GM20431 (cell line): ENCODE measurements around the gene CDK14.

ENCODE experiments used
- in situ Hi-C: fragments of 300-500 bp; cut with MseI, MboI; formaldehyde crosslinking; loops from one replicate; pipeline ENCODE4 v1.15.0; 2020; ENCODE audit warnings: low sequenced_read_pairs; ENCODE audit not compliant: unreplicated experiment

CDK14 gene

DNA sequence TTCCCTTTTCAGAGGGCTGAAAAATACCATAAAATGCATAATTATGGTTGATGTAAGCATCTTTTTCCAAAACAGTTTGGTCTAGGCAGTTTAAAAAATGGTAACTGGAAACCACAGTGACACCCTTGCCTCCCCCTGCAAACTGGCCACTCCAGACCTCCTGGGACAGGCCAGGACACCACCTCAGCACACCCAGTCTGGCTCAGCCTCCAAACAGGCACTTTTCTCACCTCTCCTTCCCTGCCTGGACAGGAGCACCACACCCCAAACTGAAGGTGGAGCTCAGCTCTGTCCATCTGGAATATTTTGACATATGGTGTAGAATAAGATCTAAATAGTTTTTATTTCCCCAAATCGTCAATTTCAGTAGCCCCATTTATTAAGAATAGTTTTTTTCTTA, 78.5 kb downstream of the CDK14 start:
- in situ Hi-C loops: no loop called here

DNA sequence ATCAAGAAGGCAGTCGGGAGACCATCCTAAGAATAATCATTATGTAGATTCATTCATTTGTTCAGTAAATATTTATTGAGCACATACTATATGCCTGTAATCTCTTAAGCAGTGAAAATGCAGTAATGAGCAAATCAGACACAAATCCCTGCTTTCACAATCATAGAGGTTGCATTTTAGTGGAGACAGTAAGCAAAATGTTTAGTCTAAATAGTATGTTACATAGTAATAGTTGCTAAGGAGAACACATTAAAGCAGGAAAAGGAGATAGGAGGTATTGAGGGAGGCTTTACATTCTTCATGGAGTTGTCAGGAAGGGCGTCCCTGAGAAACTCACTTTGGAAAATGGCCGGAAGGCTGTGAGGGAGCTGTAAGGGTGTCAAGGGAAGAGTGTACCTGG, 79.9 kb downstream of the CDK14 start:
- in situ Hi-C loops: no loop called here

DNA sequence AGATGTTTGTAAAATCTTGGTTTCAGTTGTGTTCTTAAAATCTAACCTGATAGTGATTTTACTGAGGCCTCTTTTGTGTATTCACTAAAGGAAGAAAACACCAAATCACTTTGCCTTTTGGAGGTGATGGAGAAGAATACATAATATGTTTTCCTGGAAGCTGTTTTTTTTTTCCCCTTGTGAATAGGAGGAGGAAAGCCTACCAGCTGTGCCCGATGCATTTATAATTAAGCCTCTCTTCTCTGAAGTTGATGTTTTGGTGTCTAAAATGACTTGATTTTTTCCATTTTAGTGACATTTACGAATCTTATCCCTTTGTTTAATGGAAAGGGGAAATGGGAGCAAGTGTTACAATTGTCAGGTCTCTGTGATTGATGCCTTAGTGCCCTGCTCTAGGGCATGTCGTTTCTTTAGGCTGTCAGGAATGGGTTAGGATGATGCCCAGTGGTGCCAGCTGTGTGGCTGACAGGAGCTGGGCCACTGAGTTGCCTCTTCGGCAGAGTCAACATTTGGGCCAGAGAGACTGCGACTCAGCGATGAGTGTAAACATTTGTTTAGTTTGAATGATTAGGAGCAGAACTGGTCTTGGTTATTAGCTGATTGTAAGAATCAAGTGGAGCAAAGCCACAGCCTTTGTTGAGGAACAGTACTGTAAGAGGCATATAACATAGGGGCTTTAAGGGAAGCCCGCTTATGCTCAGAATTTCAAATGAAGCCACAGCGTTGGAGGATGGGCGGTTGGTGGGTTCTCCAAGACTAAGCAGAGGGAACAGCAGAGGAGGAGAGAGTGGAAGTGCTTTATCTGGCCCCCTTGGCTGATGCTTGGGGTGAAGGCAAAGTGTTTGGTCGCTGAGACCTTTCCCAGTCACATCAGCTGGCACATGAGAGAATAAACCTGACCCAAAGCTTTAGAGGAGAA, 81.6 kb downstream of the CDK14 start:
- in situ Hi-C loops: no loop called here

DNA sequence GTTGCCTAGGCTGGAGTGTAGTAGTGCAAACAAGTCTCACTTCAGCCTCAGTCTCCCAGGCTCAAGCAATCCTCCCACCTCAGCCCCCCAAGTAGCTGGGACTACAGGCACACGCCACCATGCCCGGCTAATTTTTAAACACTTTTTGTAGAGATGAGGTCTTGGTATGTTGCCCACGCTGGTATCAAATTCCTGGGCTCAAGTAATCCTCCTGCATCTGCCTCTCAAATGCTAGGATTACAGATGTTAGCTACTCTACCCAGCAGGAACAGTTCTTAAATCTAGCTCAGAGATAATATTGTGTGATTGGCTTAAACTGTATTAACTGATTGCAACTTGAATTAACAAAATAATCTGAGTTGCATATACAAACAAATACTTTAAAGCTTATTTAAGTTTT, 82.9 kb downstream of the CDK14 start:
- in situ Hi-C loops: no loop called here

DNA sequence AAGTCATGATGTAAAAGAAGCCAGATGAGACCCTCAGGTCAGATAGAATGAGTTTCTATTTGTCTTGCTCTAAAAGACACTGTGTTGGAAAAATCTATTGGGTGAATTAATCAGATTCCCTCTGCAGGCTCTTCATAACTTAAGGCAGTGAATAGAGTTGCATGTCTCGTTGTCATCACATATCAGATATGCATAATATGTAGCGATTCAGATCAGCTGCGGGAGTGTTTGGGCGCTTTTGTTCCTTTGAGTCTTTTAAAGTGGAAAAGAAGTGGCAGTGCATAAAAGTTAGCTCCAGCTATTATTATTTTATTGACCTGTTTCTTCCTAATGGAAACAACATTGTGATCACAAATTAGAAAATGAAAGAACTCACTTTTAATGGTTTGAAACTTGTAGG, 84.4 kb downstream of the CDK14 start:
- in situ Hi-C loops: no loop called here

DNA sequence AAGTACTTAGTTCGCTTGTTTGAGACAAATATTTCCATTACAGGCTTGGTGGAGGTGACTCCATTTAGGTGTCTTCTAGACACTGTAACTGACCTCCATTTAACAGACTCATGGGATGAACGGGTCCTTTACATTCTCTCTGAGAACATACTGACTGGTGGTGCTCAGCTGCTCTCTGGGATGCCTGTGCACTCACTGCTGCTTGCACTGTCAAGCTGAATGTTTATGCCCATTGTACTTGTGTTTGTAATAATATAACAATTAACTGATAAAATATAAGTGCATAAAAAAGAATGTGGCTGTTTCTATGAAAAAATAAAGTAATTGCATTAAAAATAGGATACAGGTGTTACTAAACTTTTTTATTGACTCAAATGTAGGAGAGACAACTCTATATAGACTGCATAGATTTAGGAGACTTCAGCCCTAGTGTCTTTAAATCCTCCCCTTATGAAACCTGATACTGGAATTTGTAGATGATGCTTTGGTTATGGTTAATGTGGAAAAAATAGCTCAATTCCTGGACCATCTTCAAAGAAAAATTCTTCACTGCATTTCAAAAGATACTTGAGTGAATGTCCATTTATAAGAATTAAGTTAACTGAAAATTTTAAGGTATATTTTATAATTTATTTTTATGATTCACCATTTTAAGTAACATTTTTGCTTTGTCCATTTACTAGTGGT, 85.4 kb downstream of the CDK14 start:
- in situ Hi-C loops: no loop called here

DNA sequence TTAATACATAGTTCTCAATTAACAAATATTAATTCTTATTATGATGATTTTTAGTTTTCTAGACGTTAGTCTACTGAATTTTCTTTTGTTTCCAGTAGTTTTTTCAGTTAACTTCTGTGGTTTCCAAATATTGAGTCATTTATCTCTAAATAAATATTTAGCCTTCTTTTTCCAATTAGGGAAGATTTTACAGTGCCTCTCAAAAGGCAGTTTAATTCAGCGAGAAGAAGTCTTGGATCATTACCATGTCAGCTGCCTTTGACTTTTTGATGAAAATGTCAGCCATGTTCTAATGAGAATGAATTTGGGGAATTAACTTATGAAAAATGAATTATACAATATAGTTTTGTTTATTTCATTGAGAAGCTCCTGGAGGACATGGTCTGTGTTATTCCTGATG, 90.0 kb downstream of the CDK14 start:
- in situ Hi-C loops: no loop called here

DNA sequence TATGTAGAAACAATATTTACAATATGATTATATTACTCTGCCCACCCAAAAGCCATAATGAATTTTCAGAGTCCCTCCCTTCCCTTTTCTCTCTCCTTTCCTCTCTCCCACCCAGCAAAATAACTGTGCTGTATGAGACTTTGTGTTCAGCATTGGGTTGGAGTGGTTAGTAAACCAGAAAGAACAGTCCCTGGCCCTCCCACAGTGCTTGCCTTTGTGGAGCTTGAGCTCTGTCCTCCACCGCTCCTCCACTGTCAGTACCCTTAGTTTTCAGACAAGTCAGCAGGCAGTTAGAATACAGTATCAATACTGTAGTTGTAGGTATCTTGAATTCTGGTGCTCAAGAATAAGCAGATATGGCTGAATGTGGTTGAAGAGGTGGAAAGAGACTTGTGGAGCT, 92.7 kb downstream of the CDK14 start:
- in situ Hi-C loops: no loop called here

DNA sequence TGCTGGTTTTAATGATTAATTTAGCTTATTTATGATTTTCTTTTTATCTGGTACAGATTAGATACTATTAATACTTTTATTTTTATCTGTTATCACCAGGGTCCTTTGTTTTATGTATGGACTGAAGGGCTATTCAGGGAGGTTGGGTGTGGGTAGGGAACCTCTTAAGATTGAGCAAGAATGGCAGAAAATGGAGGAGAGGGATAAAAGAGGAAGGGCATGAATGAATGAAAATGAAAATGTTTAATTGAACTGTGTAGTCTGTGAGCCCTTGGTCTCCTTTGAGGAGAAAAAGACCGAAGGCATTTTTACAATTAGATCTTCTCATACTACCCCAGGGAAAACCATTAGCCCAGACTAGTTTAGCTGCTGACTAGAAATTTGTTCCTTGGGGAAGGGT, 93.1 kb downstream of the CDK14 start:
- in situ Hi-C loops: no loop called here

DNA sequence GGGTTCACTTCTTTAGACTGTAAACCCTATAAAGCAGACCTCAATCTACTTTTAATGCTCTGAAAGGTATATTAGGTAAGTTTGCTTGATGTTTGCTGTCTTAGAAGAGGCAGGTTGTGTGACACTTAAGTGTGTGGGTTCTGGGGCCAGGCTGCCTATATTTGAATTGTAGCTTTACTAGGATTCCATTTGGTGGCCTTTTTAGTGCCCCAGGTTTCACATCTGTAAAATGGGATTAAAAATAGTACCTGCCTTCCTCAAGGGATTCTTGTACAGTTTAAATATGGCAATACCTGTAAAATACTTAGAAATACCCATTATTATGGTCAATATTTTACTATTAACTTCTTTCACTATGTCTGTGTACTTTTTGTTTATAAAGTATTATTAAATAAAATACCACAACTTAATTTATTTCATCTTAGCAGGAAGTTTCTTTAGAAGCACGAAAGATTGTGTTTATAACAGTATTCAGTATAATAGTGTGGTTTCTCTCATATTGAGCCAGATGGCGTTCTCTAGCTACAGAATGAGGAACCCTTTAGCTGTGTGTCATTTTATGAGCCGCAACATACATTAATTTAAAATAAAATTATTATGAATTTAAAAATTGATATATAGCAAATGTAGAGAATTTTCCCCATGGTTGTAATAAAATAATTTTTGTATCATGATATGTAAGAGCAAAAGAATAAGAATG, 94.2 kb downstream of the CDK14 start:
- in situ Hi-C loops: no loop called here

DNA sequence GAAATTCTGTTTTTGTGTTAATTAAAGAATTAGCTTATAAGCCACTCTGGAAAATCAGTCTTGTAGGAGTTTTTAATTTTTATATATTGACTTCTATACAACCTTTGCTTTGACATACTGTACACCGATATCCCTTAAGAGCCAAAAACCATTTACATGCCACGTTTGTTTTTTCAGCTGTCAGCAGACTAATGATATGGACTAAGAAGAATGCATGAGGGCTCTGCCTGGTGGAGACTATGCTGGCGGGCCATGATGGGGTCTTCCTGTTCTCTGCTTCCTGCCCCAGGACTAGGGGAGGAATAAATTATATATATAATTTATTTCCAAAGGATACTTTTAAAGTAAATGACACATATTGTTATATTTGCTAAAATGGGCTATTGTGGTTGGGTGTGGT, 96.3 kb downstream of the CDK14 start:
- in situ Hi-C loops: no loop called here

DNA sequence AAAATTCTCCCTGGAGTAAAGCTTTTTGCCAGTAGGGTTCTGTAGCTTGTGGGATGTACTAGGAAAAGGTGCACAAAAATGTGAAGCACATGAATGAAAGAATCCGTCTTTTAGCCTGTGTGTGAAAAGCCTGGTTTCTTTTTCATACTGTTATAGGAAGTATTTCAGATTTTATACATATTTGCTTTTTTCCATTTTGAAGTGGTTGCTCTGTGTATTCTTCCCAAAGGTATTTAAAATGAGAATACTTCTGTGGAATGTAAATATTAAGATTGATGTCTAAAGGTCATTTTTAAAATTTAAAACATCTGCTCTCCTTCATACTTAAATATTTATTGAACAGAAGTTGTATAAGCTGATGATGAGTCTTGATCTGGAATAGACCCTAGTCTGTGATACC, 96.8 kb downstream of the CDK14 start:
- in situ Hi-C loops: no loop called here

DNA sequence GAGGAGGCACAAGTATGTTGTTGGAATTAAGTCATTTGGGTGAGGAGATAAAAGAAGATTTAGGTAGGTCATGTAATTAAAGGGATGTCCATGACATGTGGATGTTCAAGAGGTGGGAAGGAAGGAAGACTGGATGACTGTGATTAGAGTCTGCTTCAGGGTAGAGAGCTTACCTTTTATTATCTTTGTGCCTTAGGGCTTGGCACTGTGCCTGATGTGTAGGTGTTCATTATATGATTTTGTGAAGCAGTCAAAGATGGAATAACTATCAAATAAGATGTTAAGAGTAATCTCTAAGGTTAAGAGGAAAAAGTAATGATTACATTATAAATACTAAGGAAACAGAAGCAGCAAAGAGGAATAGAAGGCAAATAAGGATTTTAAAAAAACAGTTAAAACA, 97.8 kb downstream of the CDK14 start:
- in situ Hi-C loops: no loop called here

DNA sequence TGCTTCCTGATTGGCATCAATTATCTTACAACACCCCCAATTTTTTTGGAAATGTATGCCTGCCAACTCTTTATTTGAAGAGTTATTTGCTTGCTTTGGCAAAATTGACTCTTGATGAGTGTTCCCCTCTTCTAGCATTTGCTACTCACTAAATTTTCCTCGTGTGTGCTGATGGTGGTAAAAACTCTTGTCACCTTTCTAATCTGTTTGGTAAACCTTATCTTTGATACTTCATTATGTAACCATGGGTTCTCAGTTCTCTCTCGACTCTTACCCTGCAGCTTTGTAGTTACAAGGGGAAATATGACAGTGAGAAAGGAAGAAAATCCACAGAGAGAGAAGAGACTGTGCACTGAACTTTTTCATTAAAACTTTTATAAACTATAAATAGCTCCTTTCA, 102.5 kb downstream of the CDK14 start:
- in situ Hi-C loops: no loop called here

DNA sequence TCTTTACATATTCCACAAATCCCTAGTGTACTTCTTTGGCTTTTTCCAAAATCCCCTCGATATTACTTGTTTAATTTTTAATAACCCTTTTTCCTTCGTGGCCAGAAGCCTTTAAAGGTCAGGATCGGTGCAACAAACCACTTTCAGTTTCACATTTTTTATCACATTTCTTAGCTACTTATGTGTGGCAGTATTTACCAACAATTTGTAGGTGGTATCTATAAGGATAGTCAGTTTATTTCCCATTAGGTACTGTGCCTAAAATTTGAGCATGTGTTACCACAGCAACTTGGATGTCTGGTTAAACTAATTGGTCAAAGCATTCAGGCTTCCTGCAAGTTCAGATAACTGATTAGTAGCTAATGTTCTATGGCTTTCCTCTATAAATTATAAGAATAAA, 104.9 kb downstream of the CDK14 start:
- in situ Hi-C loops: loop anchor here (25.0 kb wide), 1 partner anchor 336 kb away; no protein-coding TSS in a partner anchor

DNA sequence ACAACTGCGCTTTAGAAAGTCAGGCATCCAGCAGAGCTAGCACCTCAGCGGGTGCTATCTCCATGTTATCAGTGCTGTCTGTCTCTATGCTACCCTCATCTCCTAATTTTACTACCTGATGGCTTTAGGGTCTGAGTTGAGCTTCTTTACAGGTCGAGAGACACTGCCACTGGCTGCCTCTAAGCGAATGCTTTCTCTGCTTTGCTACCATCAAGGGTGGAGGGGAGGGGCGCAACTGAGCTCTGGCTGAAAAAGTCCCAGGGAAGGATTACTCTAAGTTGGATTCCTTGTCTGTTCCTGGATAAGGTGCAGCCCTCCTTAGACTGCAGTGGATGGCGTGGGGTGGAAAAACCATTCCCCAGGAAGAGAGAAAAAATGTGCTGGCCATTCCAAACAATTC, 105.7 kb downstream of the CDK14 start:
- in situ Hi-C loops: loop anchor here (25.0 kb wide), 1 partner anchor 336 kb away; no protein-coding TSS in a partner anchor

DNA sequence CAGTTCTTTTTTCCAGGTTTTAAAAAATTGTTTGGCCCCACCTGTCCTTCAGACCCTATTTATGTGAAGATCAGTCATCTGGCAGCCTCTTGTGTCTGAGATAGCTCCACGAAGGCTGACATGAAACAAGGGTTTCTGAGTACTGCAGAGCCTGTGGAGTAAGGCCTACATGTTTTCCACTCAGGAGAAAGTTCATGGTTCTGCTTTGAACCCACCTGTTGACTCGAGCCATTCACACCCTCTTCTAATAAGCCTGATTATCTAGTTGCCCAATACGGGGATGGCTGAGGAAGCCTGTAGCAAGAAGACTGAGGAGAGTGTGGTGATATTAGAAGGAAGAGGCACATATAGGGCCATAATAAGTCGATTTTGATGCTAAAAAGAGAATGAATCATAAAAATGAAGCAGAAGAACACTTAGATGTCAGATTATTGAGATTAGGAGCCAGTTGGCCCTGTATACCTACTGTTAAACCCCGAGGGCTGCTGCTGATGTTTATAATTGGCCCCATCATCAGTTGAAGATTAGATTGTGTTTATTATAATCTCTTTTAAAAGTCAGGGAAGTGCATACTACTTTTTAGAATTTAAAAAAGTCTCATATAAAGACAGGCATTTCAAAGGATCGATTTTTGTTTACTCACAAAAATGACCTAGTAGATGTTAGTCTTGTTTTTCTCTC, 109.4 kb downstream of the CDK14 start:
- in situ Hi-C loops: loop anchor here (25.0 kb wide), 1 partner anchor 332 kb away; no protein-coding TSS in a partner anchor

DNA sequence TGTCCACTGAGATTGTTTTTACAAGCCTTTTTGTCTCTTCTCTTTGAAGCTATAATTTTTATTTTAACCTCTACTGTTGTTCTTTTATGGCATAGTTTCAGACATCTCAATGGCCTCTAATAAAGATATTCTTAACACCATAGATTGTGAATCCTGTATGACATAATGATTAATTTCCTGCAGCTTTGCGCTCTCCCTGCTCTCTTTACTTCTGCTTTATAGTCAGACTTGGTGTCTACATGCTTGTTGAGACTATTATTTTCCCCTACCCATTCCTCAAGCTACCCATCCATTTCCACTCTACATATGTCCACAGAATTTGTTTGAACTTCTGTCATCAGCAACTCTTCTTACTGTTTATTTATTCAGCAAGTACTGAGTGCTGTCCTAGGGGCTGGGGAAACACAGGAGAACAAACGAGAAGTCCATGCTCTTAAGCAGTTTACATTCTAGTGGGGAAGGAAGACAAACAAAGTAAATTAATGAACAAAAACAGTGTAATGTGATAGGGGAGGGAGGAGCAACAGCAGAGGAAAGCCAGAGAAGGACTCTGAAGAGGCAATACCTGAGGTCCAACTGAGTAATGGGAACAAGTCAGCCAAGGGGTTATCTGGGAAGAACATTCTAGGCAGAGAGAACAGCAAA, 110.1 kb downstream of the CDK14 start:
- in situ Hi-C loops: loop anchor here (25.0 kb wide), 1 partner anchor 331 kb away; no protein-coding TSS in a partner anchor

DNA sequence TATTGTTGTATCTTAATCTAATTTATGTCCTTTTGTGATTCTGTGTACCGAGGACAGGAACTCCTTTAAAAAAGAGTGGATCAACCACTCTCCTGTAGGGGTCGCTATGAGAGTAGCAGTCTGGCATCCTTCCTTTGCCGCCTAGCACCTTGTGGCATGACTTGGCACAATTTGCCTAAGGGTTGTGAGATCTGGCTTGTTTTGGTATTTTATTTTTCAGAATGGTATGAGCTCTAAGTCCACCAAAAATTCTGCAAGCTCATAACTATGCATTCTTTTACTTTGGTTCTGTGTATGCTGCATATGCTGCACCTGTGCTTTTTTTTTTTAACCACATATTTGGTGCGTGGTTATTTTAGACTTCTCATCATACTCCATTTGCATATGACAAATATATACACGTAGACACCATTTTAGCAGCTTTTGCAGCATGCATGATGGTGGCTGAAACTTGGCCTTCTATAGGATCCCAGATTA, 112.8 kb downstream of the CDK14 start:
- in situ Hi-C loops: loop anchor here (25.0 kb wide), 1 partner anchor 328 kb away; no protein-coding TSS in a partner anchor
